ENCODE data around the gene TEAD1. TPM values are rescaled to one million over a fixed set of nuclear protein-coding genes. Genes with fewer than 3 reads are reported as not detected.

Gene TEAD1
- total and polyA plus RNA-seq, 5 donors from 2014 or later, result 0.30 TPM; not detected in 4

DNA sequence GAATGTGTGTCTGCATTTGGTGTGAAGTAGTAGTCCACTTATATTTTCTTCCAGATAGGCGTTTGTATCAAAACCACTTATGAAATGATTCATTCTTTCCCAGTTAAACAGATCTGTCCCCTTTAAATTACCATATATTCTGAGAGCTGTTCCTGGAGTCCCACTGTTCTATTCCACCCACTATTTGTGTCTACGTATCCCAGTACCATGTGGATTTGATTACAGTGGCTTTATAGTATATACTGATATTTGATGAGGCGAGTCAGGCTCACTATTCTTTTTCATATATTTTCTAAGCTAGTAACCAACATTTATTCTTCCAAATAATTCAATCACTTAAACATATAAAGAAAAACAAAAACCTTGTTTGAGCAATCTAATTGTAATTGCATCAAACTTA, 253.0 kb downstream of the TEAD1 start:
- Histone ChIP-seq H3K36me3 (ENCODE audit: control insufficient read depth, insufficient read depth, low read length) (no peaks in the 10 kb centered on the region), H3K27me3 (ENCODE audit: control insufficient read depth, insufficient read depth, low read length) (no peaks in the 10 kb centered on the region), H3K4me3 (ENCODE audit: low read depth, low read length) (no peak overlapping the region), H3K9me3 (ENCODE audit: control insufficient read depth in 2 of 2, low read length in 2 of 2) (no peaks in the 10 kb centered on the region), H3K27ac (ENCODE audit: insufficient read depth, low read length, poor library complexity, severe bottlenecking) (no peak overlapping the region), H3K4me1 (ENCODE audit: control insufficient read depth, insufficient read depth, low read length, poor library complexity, severe bottlenecking) (no peaks in the 10 kb centered on the region)
- no peak for ATAC-seq (ENCODE audit: low read depth in 2 of 2)
- peaks cover 10% of the 10 kb centered on the region for H3K27me3 Mint-ChIP-seq
- H3K4me3 Mint-ChIP-seq, result no peak overlapping the region
- no peaks in the 10 kb centered on the region for H3K4me1 Mint-ChIP-seq
- H3K9me3 Mint-ChIP-seq, result peaks cover 0 to 2% (median 0%) of the 10 kb centered on the region in 7 donors
- no peak overlapping the region for H3K27ac Mint-ChIP-seq
- DNase-seq, result no peak
- no peaks in the 10 kb centered on the region for H3K36me3 Mint-ChIP-seq

DNA sequence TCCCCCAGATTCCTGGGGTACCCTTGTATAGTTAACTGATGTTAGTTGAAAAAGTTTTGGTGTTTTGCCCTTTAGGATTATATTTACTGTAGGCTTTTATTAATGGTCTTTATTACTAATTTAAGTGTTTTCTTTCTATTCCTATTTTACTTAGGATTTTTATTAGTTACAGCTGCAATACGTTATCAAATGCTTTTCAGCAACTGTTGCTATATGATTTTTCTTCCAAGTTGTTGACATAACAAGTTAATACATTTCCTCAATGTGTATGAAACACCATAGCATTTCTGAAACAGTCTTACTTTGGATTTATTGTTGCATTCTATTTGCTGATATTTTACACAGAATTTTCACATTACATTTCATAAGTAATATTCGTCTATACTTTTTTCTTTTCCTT, 253.7 kb downstream of the TEAD1 start:
- H3K4me1 ChIP-seq (ENCODE audit: control insufficient read depth, insufficient read depth, low read length, poor library complexity, severe bottlenecking), result no peaks in the 10 kb centered on the region
- Mint-ChIP-seq H3K4me3 (no peak overlapping the region), H3K36me3 (no peaks in the 10 kb centered on the region), H3K9me3 (peaks cover 0 to 2% (median 0%) of the 10 kb centered on the region in 7 donors), H3K27me3 (peaks cover 10% of the 10 kb centered on the region), H3K27ac (no peak overlapping the region), H3K4me1 (no peaks in the 10 kb centered on the region)
- DNase-seq, result no peak
- H3K4me3 ChIP-seq (ENCODE audit: low read depth, low read length), result no peak overlapping the region
- H3K27me3 ChIP-seq (ENCODE audit: control insufficient read depth, insufficient read depth, low read length), result no peaks in the 10 kb centered on the region
- H3K27ac ChIP-seq (ENCODE audit: insufficient read depth, low read length, poor library complexity, severe bottlenecking), result no peak overlapping the region
- ATAC-seq (ENCODE audit: low read depth in 2 of 2), result no peak
- no peaks in the 10 kb centered on the region for H3K36me3 ChIP-seq (ENCODE audit: control insufficient read depth, insufficient read depth, low read length)
- no peaks in the 10 kb centered on the region for H3K9me3 ChIP-seq (ENCODE audit: control insufficient read depth in 2 of 2, low read length in 2 of 2)

DNA sequence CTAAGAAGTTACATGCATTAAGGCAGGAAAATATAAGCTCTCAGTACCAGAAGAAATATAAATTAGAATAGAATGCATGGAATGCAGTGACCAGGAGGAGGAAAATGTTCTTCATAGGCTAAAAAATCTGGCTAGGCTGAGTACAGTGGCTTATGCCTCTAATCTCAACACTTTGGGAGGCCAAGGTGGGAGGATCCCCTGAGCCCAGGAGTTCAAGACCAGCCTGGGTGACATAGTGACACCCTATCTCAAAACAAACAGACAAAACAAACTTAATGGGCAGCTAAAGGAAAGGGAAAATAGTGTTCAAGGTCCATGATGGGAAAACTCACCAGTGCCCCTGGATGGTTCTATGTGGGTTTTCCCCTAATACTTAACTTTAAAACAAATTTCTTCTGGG, 256.6 kb downstream of the TEAD1 start:
- no peaks in the 10 kb centered on the region for H3K36me3 ChIP-seq (ENCODE audit: control insufficient read depth, insufficient read depth, low read length)
- no peak overlapping the region for H3K27ac Mint-ChIP-seq
- no peak overlapping the region for H3K4me3 Mint-ChIP-seq

DNA sequence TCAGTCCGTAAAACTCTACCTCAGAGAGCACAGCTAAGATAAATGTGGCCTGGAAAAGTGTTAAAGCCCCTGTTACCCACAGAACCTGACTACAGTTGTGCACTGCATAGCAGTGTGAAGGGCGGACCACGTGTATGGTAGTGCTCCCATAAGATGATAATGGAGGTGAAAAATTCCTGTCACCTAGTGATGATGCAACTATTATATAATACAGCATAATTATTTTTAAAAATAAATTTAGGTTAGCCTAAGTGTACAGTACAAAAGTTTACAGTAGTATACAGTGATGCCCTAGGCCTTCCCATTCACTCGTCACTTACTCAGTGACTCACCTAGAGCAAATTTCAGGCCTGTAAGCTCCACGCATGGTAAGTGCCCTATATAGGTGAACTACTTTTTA, 258.3 kb downstream of the TEAD1 start:
- Histone ChIP-seq H3K9me3 (ENCODE audit: control insufficient read depth in 2 of 2, low read length in 2 of 2) (no peaks in the 10 kb centered on the region), H3K36me3 (ENCODE audit: control insufficient read depth, insufficient read depth, low read length) (no peaks in the 10 kb centered on the region), H3K27ac (ENCODE audit: insufficient read depth, low read length, poor library complexity, severe bottlenecking) (no peak overlapping the region), H3K4me3 (ENCODE audit: low read depth, low read length) (no peak overlapping the region), H3K4me1 (ENCODE audit: control insufficient read depth, insufficient read depth, low read length, poor library complexity, severe bottlenecking) (no peaks in the 10 kb centered on the region), H3K27me3 (ENCODE audit: control insufficient read depth, insufficient read depth, low read length) (no peaks in the 10 kb centered on the region)
- no peaks in the 10 kb centered on the region for H3K9me3 Mint-ChIP-seq
- H3K4me1 Mint-ChIP-seq, result no peaks in the 10 kb centered on the region
- no peak overlapping the region for H3K4me3 Mint-ChIP-seq
- no peaks in the 10 kb centered on the region for H3K36me3 Mint-ChIP-seq
- no peak overlapping the region for H3K27ac Mint-ChIP-seq
- H3K27me3 Mint-ChIP-seq, result no peaks in the 10 kb centered on the region
- ATAC-seq (ENCODE audit: low read depth in 2 of 2), result no peak
- DNase-seq, result no peak

More for the DNA sequence above, 256.6 kb downstream of the TEAD1 start:
- Mint-ChIP-seq H3K36me3 (no peaks in the 10 kb centered on the region), H3K27me3 (peaks cover 9% of the 10 kb centered on the region), H3K4me1 (no peaks in the 10 kb centered on the region), H3K9me3 (peaks cover 0 to 2% (median 0%) of the 10 kb centered on the region in 7 donors)
- no peak for DNase-seq
- Histone ChIP-seq H3K27ac (ENCODE audit: insufficient read depth, low read length, poor library complexity, severe bottlenecking) (no peak overlapping the region), H3K4me3 (ENCODE audit: low read depth, low read length) (no peak overlapping the region), H3K4me1 (ENCODE audit: control insufficient read depth, insufficient read depth, low read length, poor library complexity, severe bottlenecking) (no peaks in the 10 kb centered on the region), H3K9me3 (ENCODE audit: control insufficient read depth in 2 of 2, low read length in 2 of 2) (no peaks in the 10 kb centered on the region), H3K27me3 (ENCODE audit: control insufficient read depth, insufficient read depth, low read length) (no peaks in the 10 kb centered on the region)
- ATAC-seq (ENCODE audit: low read depth in 2 of 2), result no peak

DNA sequence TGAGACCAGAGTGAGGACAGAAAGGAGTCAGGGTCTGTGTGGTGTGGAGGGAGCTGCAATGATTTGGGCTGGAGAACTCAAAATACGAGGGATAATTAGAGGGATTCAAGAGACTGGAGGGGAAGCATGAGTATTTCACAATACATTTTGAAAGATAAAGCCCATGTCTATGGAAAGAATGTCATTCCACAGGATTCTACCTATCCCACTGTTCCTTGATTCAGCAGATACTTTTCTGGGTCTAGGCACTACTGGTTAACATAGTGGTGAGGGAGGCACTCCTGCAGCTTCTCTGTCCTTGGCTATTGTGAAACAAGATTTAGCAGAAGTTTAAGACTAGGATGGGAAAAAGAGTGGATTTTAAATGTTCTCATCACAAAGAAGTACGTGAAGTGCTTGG, 262.0 kb downstream of the TEAD1 start:
- Mint-ChIP-seq H3K36me3 (no peaks in the 10 kb centered on the region), H3K4me3 (no peak overlapping the region), H3K27me3 (peaks cover 9% of the 10 kb centered on the region), H3K27ac (no peak overlapping the region), H3K4me1 (no peaks in the 10 kb centered on the region), H3K9me3 (no peaks in the 10 kb centered on the region)
- Histone ChIP-seq H3K27me3 (ENCODE audit: control insufficient read depth, insufficient read depth, low read length) (no peaks in the 10 kb centered on the region), H3K27ac (ENCODE audit: insufficient read depth, low read length, poor library complexity, severe bottlenecking) (no peak overlapping the region), H3K4me3 (ENCODE audit: low read depth, low read length) (no peak overlapping the region), H3K36me3 (ENCODE audit: control insufficient read depth, insufficient read depth, low read length) (no peaks in the 10 kb centered on the region), H3K4me1 (ENCODE audit: control insufficient read depth, insufficient read depth, low read length, poor library complexity, severe bottlenecking) (no peaks in the 10 kb centered on the region), H3K9me3 (ENCODE audit: control insufficient read depth in 2 of 2, low read length in 2 of 2) (no peaks in the 10 kb centered on the region)
- no peak for ATAC-seq (ENCODE audit: low read depth in 2 of 2)
- no peak for DNase-seq

DNA sequence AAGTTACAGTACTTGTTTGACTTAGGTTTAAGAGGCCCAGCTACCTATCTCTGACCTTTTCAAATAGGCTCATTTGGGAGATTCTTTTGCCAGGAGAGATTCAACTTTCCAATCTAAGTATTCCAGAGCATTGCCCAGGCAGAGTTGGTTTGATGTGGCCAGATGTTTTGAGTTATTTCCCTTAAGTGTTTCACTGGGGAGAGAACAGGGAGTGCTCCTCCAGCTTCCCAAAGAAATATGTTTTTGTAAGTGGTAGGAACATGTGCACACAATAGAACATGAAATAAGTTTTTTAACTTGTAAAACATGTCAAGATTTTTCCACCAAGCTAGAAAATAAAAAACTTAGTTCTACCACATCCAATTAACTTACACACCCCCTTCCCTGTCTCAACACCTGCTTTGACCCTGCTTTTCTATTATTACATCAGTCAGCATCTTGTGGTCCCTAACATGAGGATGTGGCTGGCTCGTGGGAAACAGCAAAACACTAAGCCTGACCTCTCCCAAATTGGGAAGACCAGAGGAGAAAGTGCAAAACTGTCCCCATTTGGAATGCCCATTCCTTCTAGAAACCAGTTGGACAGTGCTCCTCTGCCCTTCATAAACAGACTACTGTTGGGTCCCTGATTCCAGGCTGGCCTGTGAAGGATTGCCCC, 264.5 kb downstream of the TEAD1 start:
- no peak overlapping the region for H3K4me3 Mint-ChIP-seq
- no peak overlapping the region for H3K27ac Mint-ChIP-seq
- no peaks in the 10 kb centered on the region for H3K4me1 Mint-ChIP-seq
- Histone ChIP-seq H3K9me3 (ENCODE audit: control insufficient read depth in 2 of 2, low read length in 2 of 2) (no peaks in the 10 kb centered on the region), H3K27me3 (ENCODE audit: control insufficient read depth, insufficient read depth, low read length) (no peaks in the 10 kb centered on the region), H3K4me1 (ENCODE audit: control insufficient read depth, insufficient read depth, low read length, poor library complexity, severe bottlenecking) (no peaks in the 10 kb centered on the region), H3K4me3 (ENCODE audit: low read depth, low read length) (no peak overlapping the region), H3K36me3 (ENCODE audit: control insufficient read depth, insufficient read depth, low read length) (no peaks in the 10 kb centered on the region), H3K27ac (ENCODE audit: insufficient read depth, low read length, poor library complexity, severe bottlenecking) (no peak overlapping the region)
- H3K9me3 Mint-ChIP-seq, result no peaks in the 10 kb centered on the region
- DNase-seq, result no peak
- peaks cover 10% of the 10 kb centered on the region for H3K27me3 Mint-ChIP-seq
- ATAC-seq (ENCODE audit: low read depth in 2 of 2), result no peak
- no peaks in the 10 kb centered on the region for H3K36me3 Mint-ChIP-seq

DNA sequence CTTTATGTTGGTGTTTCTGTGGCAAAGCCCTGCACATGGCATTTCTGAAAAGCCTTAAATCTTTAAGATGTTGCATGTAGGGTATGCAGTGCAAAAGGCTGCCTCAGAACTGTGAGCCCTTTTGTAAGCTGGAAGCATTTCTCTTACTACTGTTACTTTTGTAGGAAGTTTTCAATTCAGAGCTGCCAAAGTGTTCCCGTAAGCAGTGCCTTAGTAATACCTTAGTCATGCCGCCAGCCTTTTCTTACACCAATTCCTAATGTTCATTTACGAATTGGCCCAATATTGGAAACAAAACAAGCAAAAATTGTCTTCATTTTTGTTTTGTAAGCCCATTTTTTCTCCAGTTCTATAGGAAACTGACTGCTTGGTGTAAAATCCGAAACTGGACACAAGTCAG, 267.4 kb downstream of the TEAD1 start:
- H3K27ac Mint-ChIP-seq, result no peak overlapping the region
- H3K36me3 Mint-ChIP-seq, result no peaks in the 10 kb centered on the region
- peaks cover 0 to 4% (median 0%) of the 10 kb centered on the region in 7 donors for H3K9me3 Mint-ChIP-seq
- DNase-seq (no peak), ATAC-seq (ENCODE audit: low read depth in 2 of 2) (no peak)
- H3K4me1 Mint-ChIP-seq, result no peaks in the 10 kb centered on the region
- no peak overlapping the region for H3K4me3 ChIP-seq (ENCODE audit: low read depth, low read length)
- no peaks in the 10 kb centered on the region for H3K4me1 ChIP-seq (ENCODE audit: control insufficient read depth, insufficient read depth, low read length, poor library complexity, severe bottlenecking)
- peaks cover 14% of the 10 kb centered on the region for H3K27me3 Mint-ChIP-seq
- no peak overlapping the region for H3K27ac ChIP-seq (ENCODE audit: insufficient read depth, low read length, poor library complexity, severe bottlenecking)
- no peaks in the 10 kb centered on the region for H3K36me3 ChIP-seq (ENCODE audit: control insufficient read depth, insufficient read depth, low read length)
- no peaks in the 10 kb centered on the region for H3K9me3 ChIP-seq (ENCODE audit: control insufficient read depth in 2 of 2, low read length in 2 of 2)
- H3K27me3 ChIP-seq (ENCODE audit: control insufficient read depth, insufficient read depth, low read length), result peaks cover 2% of the 10 kb centered on the region
- no peak overlapping the region for H3K4me3 Mint-ChIP-seq

DNA sequence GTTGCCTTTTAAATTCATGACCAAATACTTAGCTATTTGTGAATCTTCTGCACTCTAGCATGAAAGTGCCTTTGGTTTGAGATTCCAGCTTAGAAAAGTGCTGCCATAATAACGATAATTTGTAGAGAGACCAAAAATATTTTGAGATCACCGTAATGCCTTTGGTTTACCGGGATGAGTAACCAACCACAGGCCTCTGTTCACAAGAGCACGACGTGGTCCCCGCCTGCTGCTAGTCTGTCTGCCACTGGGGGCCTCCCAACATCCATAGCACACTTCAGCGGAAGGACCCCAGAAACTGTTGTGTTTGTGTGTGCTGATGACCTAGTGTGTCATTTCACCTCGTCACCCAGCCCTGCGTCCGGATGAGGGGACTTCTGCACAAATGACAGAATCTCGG, 267.9 kb downstream of the TEAD1 start:
- no peak for ATAC-seq (ENCODE audit: low read depth in 2 of 2)
- no peaks in the 10 kb centered on the region for H3K4me1 ChIP-seq (ENCODE audit: control insufficient read depth, insufficient read depth, low read length, poor library complexity, severe bottlenecking)
- no peaks in the 10 kb centered on the region for H3K4me1 Mint-ChIP-seq
- H3K27me3 ChIP-seq (ENCODE audit: control insufficient read depth, insufficient read depth, low read length), result peaks cover 2% of the 10 kb centered on the region
- no peak overlapping the region for H3K27ac Mint-ChIP-seq
- peaks cover 14% of the 10 kb centered on the region for H3K27me3 Mint-ChIP-seq
- H3K27ac ChIP-seq (ENCODE audit: insufficient read depth, low read length, poor library complexity, severe bottlenecking), result no peak overlapping the region
- H3K36me3 ChIP-seq (ENCODE audit: control insufficient read depth, insufficient read depth, low read length), result no peaks in the 10 kb centered on the region
- no peak overlapping the region for H3K4me3 ChIP-seq (ENCODE audit: low read depth, low read length)
- no peaks in the 10 kb centered on the region for H3K9me3 ChIP-seq (ENCODE audit: control insufficient read depth in 2 of 2, low read length in 2 of 2)
- peaks cover 0 to 6% (median 0%) of the 10 kb centered on the region in 7 donors for H3K9me3 Mint-ChIP-seq
- DNase-seq, result no peak
- H3K4me3 Mint-ChIP-seq, result no peak overlapping the region
- no peaks in the 10 kb centered on the region for H3K36me3 Mint-ChIP-seq
